ENCODE measurements around the gene MAPK1. TPM values are rescaled to one million over a fixed set of nuclear protein-coding genes. Genes with fewer than 3 reads are reported as not detected.

Gene MAPK1
- total RNA-seq, 1 experiment from 2014 or later = 136 TPM

DNA sequence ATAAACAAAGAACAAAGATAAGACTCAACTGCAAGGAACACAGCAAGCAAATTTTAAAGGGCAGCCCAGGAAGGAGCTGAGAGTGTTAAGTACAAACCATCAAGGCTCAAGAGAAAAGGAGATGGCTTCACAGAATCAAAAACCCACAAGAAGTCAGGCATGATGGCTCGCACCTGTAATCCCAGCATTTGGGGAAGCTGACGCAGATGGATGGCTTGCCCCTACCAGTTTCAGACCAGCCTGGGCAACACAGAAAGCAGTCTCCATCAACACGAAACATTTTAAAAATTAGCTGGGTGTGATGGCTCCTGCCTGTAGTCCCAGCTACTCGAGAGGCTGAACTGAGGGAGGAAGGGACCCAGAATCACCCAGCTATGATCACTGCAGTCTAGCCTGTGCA, 32.6 kb downstream of the MAPK1 start:
- no peak overlapping the region for H3K4me3 ChIP-seq (ENCODE audit: low read depth, low read length)
- no peaks in the 10 kb centered on the region for H3K9me3 Mint-ChIP-seq (ENCODE audit: unreplicated experiment)
- peak overlapping the region; percentile 48 for H3K27ac Mint-ChIP-seq (ENCODE audit: unreplicated experiment)
- intact Hi-C loops (cut with micrococcal nuclease; ENCODE audit: unreplicated experiment) = no loop called here
- ChIA-PET POLR2A (no interaction called here), CTCF (interaction anchor here (0.6 kb wide), 1 partner anchor 15 kb away, joined by 5 read pairs; no protein-coding TSS in a partner anchor)
- H3K4me1 Mint-ChIP-seq (ENCODE audit: low read depth, unreplicated experiment) = peaks cover 31% of the 10 kb centered on the region
- H3K36me3 Mint-ChIP-seq (ENCODE audit: insufficient read depth, unreplicated experiment) = no peaks in the 10 kb centered on the region
- no peak for DNase-seq
- no peaks in the 10 kb centered on the region for H3K27me3 Mint-ChIP-seq (ENCODE audit: insufficient read depth, unreplicated experiment)
- TF ChIP-seq, protein P1, sequence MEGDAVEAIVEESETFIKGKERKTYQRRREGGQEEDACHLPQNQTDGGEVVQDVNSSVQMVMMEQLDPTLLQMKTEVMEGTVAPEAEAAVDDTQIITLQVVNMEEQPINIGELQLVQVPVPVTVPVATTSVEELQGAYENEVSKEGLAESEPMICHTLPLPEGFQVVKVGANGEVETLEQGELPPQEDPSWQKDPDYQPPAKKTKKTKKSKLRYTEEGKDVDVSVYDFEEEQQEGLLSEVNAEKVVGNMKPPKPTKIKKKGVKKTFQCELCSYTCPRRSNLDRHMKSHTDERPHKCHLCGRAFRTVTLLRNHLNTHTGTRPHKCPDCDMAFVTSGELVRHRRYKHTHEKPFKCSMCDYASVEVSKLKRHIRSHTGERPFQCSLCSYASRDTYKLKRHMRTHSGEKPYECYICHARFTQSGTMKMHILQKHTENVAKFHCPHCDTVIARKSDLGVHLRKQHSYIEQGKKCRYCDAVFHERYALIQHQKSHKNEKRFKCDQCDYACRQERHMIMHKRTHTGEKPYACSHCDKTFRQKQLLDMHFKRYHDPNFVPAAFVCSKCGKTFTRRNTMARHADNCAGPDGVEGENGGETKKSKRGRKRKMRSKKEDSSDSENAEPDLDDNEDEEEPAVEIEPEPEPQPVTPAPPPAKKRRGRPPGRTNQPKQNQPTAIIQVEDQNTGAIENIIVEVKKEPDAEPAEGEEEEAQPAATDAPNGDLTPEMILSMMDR (IDR thresholded peaks at IDR 0.05; ENCODE audit: insufficient read depth in 1 of 2, low read depth in 1 of 2, low read length in 1 of 2, severe bottlenecking in 1 of 2, unreplicated experiment in 1 of 2) = no peak
- H3K4me3 Mint-ChIP-seq (ENCODE audit: unreplicated experiment) = no peak overlapping the region
- H3K9me3 ChIP-seq = no peaks in the 10 kb centered on the region
- BruUV-seq (replicated peaks) = no TSS peak
- peaks cover 19% of the 10 kb centered on the region for H3K4me1 ChIP-seq
- no peaks in the 10 kb centered on the region for H3K27me3 ChIP-seq (replicated peaks; ENCODE audit: control insufficient read depth, insufficient read depth, low read length)
- 0 out of 2 replicates have a peak, but pooled peaks cover 1% of the 10 kb centered on the region for H3K36me3 ChIP-seq (ENCODE audit: control insufficient read depth, insufficient read depth, low read length)

GRCh38 chr22:21832291-21833290, 34.9 kb downstream of the MAPK1 start:
- Histone ChIP-seq H3K9me3 (no peaks in the 10 kb centered on the region), H3K4me3 (ENCODE audit: low read depth, low read length) (no peak overlapping the region), H3K4me1 (peaks cover 11% of the 10 kb centered on the region), H3K36me3 (ENCODE audit: control insufficient read depth, insufficient read depth, low read length) (0 out of 2 replicates have a peak, but pooled peaks cover 1% of the 10 kb centered on the region), H3K27me3 (replicated peaks; ENCODE audit: control insufficient read depth, insufficient read depth, low read length) (no peaks in the 10 kb centered on the region)
- intact Hi-C loops (cut with micrococcal nuclease; ENCODE audit: unreplicated experiment) = no loop called here
- TF ChIP-seq, protein P1 (IDR thresholded peaks at IDR 0.05; ENCODE audit: insufficient read depth in 1 of 2, low read depth in 1 of 2, low read length in 1 of 2, severe bottlenecking in 1 of 2, unreplicated experiment in 1 of 2) = no peak
- ChIA-PET CTCF (no interaction called here), POLR2A (no interaction called here)
- BruUV-seq (replicated peaks) = no TSS peak
- Mint-ChIP-seq H3K4me1 (ENCODE audit: low read depth, unreplicated experiment) (peaks cover 33% of the 10 kb centered on the region), H3K4me3 (ENCODE audit: unreplicated experiment) (no peak overlapping the region), H3K27me3 (ENCODE audit: insufficient read depth, unreplicated experiment) (no peaks in the 10 kb centered on the region), H3K27ac (ENCODE audit: unreplicated experiment) (no peak overlapping the region), H3K36me3 (ENCODE audit: insufficient read depth, unreplicated experiment) (no peaks in the 10 kb centered on the region), H3K9me3 (ENCODE audit: unreplicated experiment) (no peaks in the 10 kb centered on the region)
- DNase-seq = no peak

GRCh38 chr22:21829523-21829922, 37.9 kb downstream of the MAPK1 start:
- Histone ChIP-seq H3K4me3 (ENCODE audit: low read depth, low read length) (no peak overlapping the region), H3K36me3 (ENCODE audit: control insufficient read depth, insufficient read depth, low read length) (0 out of 2 replicates have a peak, but pooled peaks cover 1% of the 10 kb centered on the region), H3K27me3 (replicated peaks; ENCODE audit: control insufficient read depth, insufficient read depth, low read length) (no peaks in the 10 kb centered on the region), H3K9me3 (no peaks in the 10 kb centered on the region), H3K4me1 (no peaks in the 10 kb centered on the region)
- DNase-seq = no peak
- POLR2A ChIA-PET = no interaction called here
- H3K27me3 Mint-ChIP-seq (ENCODE audit: insufficient read depth, unreplicated experiment) = no peaks in the 10 kb centered on the region
- H3K4me1 Mint-ChIP-seq (ENCODE audit: low read depth, unreplicated experiment) = peaks cover 17% of the 10 kb centered on the region
- BruUV-seq (replicated peaks) = no TSS peak
- H3K4me3 Mint-ChIP-seq (ENCODE audit: unreplicated experiment) = no peak overlapping the region
- intact Hi-C loops (cut with micrococcal nuclease; ENCODE audit: unreplicated experiment) = no loop called here
- no peaks in the 10 kb centered on the region for H3K9me3 Mint-ChIP-seq (ENCODE audit: unreplicated experiment)
- no peak overlapping the region for H3K27ac Mint-ChIP-seq (ENCODE audit: unreplicated experiment)
- CTCF ChIA-PET = no interaction called here
- no peaks in the 10 kb centered on the region for H3K36me3 Mint-ChIP-seq (ENCODE audit: insufficient read depth, unreplicated experiment)
- TF ChIP-seq, protein P1 (IDR thresholded peaks at IDR 0.05; ENCODE audit: insufficient read depth in 1 of 2, low read depth in 1 of 2, low read length in 1 of 2, severe bottlenecking in 1 of 2, unreplicated experiment in 1 of 2) = no peak
